NCI-H1436 (cell line): Measurements from ENCODE around the gene ZYG11A.
"Not testable (repeated sequence)": the region's sequence is repeated elsewhere in the genome, so short reads cannot be mapped to it uniquely, and the experiment has no call there.

Experiments
- DNase-seq: peaks from one replicate; lab custom pipeline; 2025; lab: John Stamatoyannopoulos, UW

The ZYG11A gene

GRCh38 chr1:52842643-52843310, at the start of gene ZYG11A:
Gene ZYG11A (plus strand): TSS chr1:52842760. CDS start chr1:52842884, 124 bp downstream.
- DNase-seq, result peak; percentile 77

GRCh38 chr1:52793717-52794116, 48.8 kb upstream of the ZYG11A start:
- not testable (repeated sequence) for DNase-seq

GRCh38 chr1:52795464-52795863, 47.1 kb upstream of the ZYG11A start:
- no peak for DNase-seq

- no peak for DNase-seq
Measured at GRCh38 chr1:52798331-52798730, 44.2 kb upstream of the ZYG11A start.

- no peak for DNase-seq
Measured at GRCh38 chr1:52801011-52801410, 41.5 kb upstream of the ZYG11A start.

GRCh38 chr1:52804083-52804482, 38.5 kb upstream of the ZYG11A start:
- not testable (repeated sequence) for DNase-seq

GRCh38 chr1:52814465-52814864, 28.1 kb upstream of the ZYG11A start:
- DNase-seq, result no peak

GRCh38 chr1:52820830-52821229, 21.7 kb upstream of the ZYG11A start:
- not testable (repeated sequence) for DNase-seq

GRCh38 chr1:52825868-52826267, 16.7 kb upstream of the ZYG11A start:
- DNase-seq, result no peak

- DNase-seq, result no peak
Measured at GRCh38 chr1:52834798-52835197, 7.8 kb upstream of the ZYG11A start.

- no peak for DNase-seq
Measured at GRCh38 chr1:52836035-52836434, 6.5 kb upstream of the ZYG11A start.

GRCh38 chr1:52839175-52839574, 3.4 kb upstream of the ZYG11A start:
- not testable (repeated sequence) for DNase-seq

GRCh38 chr1:52845119-52845518, 2.6 kb downstream of the ZYG11A start:
- not testable (repeated sequence) for DNase-seq

GRCh38 chr1:52848423-52848822, 5.9 kb downstream of the ZYG11A start:
- no peak for DNase-seq

GRCh38 chr1:52850951-52851350, 8.4 kb downstream of the ZYG11A start:
- no peak for DNase-seq

- no peak for DNase-seq
Measured at GRCh38 chr1:52852854-52853253, 10.3 kb downstream of the ZYG11A start.

GRCh38 chr1:52855584-52855983, 13.0 kb downstream of the ZYG11A start:
- no peak for DNase-seq

GRCh38 chr1:52856026-52856425, 13.5 kb downstream of the ZYG11A start:
- DNase-seq, result no peak

- DNase-seq, result no peak
Measured at GRCh38 chr1:52857443-52857842, 14.9 kb downstream of the ZYG11A start.

- no peak for DNase-seq
Measured at GRCh38 chr1:52862666-52863458, 20.3 kb downstream of the ZYG11A start.

- no peak for DNase-seq
Measured at GRCh38 chr1:52867087-52867863, 24.7 kb downstream of the ZYG11A start.

- DNase-seq, result not testable (repeated sequence)
Measured at GRCh38 chr1:52869727-52870126, 27.2 kb downstream of the ZYG11A start.

- no peak for DNase-seq
Measured at GRCh38 chr1:52876843-52877242, 34.3 kb downstream of the ZYG11A start.
